Skin of body (tissue), 3 donors: ENCODE results near the gene SIGLEC15. TPM values are rescaled to one million over a fixed set of nuclear protein-coding genes. Genes with fewer than 3 reads are reported as not detected.

Experiments
- DNase-seq: peaks from one replicate; lab custom pipeline; 2025; lab: John Stamatoyannopoulos, UW
- small RNA-seq: library from RNA; depleted of rRNA; stranded (forward); fragments of <200 nt; gene quantifications from one replicate; pipeline ENCODE3, GENCODE V24; 2014; ENCODE audit warnings: low replicate concordance
- total RNA-seq: library from RNA; depleted of rRNA; stranded (reverse); fragments of >200 nt; gene quantifications from one replicate; pipeline ENCODE4 v1.2.3, GENCODE V29; 2014

Gene SIGLEC15
- total RNA-seq, 1 donor from 2014 or later = not detected

DNA sequence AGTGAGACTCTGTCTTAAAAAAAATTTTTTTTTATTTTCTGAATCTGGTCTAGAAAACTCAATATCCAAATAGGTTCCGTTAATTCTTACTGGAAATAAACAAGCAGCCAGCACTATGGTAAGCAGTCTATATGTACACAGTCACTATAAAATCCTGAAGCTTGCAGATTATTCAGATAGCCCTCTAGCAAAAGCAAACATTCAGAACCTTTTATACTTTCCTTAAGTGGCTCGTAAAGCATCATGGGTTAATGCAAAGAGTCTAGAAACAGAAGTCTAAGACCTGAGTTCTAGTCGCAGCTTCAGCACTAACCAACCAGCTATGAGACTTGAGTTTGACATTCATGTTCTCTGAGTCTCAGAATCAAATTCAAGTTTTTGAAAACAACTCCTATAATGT is 51.9 kb downstream of the SIGLEC15 start:
- DNase-seq = no peak

- DNase-seq = peak; percentile 39
Measured at GRCh38 chr18:45879681-45880655, 54.5 kb downstream of the SIGLEC15 start.

DNA sequence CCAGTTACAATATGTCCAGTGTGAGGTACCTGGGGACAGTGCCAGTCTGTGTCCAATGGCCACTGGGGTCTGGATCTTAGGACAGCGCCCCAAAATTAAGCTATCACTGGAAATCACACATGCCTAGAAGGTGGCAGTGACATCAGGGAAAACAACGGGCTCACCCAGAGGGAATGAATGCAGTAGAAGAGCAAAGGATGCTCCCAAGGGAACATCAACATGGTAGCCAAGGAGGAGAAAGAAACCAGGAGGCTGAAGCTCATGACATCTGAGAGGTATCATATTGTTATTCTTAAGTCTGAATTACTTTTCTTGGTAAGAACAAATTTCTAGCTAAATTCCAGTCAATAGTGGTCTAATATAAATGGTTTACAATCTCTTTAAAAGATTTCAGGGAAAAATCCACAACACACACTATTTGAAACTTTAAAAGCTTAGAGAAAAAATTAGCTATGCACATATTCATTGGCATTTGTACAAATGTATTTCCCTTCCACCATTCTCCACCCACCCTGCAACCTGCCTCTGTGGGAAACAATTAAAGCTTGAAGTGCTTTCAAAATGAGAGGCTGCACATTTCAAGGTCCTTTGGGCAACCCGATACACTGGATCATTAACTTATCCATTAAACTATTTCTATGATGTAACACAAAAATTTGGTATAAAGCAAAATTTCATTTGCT is 55.5 kb downstream of the SIGLEC15 start:
- DNase-seq = no peak

DNA sequence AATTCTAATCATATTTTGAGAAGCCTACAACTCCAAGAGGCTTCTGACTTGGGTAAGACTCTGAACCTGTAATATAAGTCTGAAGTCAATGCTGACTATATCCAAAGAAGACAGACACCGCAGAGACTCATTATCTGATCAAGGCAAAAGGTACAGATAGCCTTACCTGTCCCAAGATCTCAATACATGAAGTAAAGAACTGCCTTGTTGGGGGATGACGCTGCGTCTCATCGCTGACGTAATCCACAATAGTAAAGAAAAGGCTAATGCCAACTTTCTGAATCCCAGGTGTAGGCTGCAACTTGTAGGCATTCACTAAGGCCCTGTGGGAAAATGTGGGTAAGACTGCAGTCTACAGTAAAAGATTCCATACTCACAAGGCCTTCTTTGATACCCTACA is 62.1 kb downstream of the SIGLEC15 start:
- DNase-seq = no peak

DNA sequence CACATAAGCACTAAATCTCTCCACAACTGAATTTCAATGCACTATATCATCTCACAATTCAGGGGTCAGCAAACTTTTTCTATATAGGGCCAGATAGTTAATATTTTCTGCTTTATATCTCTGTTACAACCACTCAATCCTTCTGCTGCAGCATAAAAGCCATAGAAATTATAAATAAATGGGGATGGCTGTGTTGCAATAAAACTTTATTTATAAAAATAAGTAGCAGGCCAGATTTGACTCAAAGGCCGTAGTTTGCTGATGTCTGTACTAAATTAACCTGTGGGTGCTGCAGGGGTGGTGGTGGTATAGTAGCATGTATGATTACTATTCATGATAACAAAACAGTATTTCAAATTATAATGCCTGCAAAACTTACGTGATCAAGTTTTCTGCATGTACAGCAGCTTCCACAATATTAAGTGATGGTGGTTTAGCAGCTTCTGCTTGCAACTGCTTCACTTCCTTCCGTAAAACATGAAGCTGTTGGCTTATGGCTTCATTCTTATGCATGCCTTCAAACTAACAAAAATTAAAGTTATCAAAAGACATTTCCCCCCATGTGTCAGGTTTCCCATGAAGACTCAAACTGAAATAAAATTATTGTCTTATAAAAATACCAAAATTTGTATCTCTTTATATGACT is 64.1 kb downstream of the SIGLEC15 start:
- no peak for DNase-seq

GRCh38 chr18:45890606-45891005 is 65.1 kb downstream of the SIGLEC15 start:
- no peak for DNase-seq

DNA sequence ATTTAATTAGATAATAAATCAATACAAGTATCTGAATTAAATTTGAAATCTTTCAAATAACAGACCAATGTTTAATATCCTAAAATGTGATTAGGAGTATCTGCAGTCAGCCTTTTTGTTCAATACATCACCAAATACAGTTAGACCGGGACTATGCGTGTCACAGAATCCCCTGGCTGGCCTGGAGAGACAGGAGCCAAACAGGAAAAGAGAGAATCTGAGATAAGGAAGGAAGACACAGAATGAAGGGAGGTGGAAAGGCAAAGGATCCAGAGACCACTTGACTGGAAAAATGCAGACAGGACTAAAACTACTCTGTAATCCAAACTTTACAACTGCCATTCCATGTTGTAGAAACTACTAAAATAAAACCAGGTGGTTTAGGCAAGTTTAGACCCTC is 66.3 kb downstream of the SIGLEC15 start:
- no peak for DNase-seq

Small RNA genes within 50 kb of the gene (small RNA-seq; reads per million reads assigned to genes)
- gene AC087685.1 = not detected

Other genes starting within 250 kb of the SIGLEC15 start
- gene SLC14A2, start 210.2 kb upstream of the SIGLEC15 start, total RNA-seq = 0.10 TPM
- 11.9 TPM for gene SLC14A1, start 101.5 kb upstream of the SIGLEC15 start, total RNA-seq
- 34.0 TPM for gene EPG5, start 141.7 kb downstream of the SIGLEC15 start, total RNA-seq
- gene PSTPIP2, start 246.6 kb downstream of the SIGLEC15 start, total RNA-seq = 7.9 TPM